CD4-positive, alpha-beta T cell treated with Interleukin-6 for 4 hours (primary cell): ENCODE results near the gene ZNF318.
"Not testable (repeated sequence)": the region's sequence is repeated elsewhere in the genome, so short reads cannot be mapped to it uniquely, and the experiment has no call there.

ENCODE experiments used
- DNase-seq: peaks from one replicate; pipeline ENCODE4 v3.0.0-alpha.2; 2020; ENCODE audit warnings: mixed read lengths

Gene ZNF318

GRCh38 chr6:43331891-43332290 lies 37.6 kb downstream of the ZNF318 start:
- no peak for DNase-seq

- peak; percentile 3 for DNase-seq
These were observed 38.0 kb downstream of the ZNF318 start for GRCh38 chr6:43331470-43331869.

- DNase-seq = no peak
These were observed 40.9 kb downstream of the ZNF318 start for GRCh38 chr6:43328528-43328927.

GRCh38 chr6:43325876-43326275 lies 43.6 kb downstream of the ZNF318 start:
- DNase-seq = no peak

GRCh38 chr6:43318011-43318410 lies 51.4 kb downstream of the ZNF318 start:
- DNase-seq = no peak

GRCh38 chr6:43313813-43314212 lies 55.6 kb downstream of the ZNF318 start:
- DNase-seq = no peak

GRCh38 chr6:43311666-43312065 lies 57.8 kb downstream of the ZNF318 start:
- DNase-seq = no peak

- no peak for DNase-seq
These were observed 58.8 kb downstream of the ZNF318 start for GRCh38 chr6:43310624-43311023.

- no peak for DNase-seq
These were observed 59.3 kb downstream of the ZNF318 start for GRCh38 chr6:43310134-43310533.

GRCh38 chr6:43308990-43309477 lies 60.4 kb downstream of the ZNF318 start:
- DNase-seq = no peak

GRCh38 chr6:43308101-43308989 lies 61.1 kb downstream of the ZNF318 start, which contains the start of gene CRIP3:
Gene CRIP3, minus strand, starts transcription at chr6:43308826. Its CDS starts 34 bp downstream, at chr6:43308792.
- peak; percentile 72 for DNase-seq

- DNase-seq = no peak
These were observed 61.9 kb downstream of the ZNF318 start for GRCh38 chr6:43307451-43308100.

GRCh38 chr6:43306086-43306485 lies 63.4 kb downstream of the ZNF318 start:
- DNase-seq = no peak

- DNase-seq = no peak
These were observed 64.6 kb downstream of the ZNF318 start for GRCh38 chr6:43304882-43305281.

- DNase-seq = no peak
These were observed 65.1 kb downstream of the ZNF318 start for GRCh38 chr6:43304361-43304760.

- no peak for DNase-seq
These were observed 65.6 kb downstream of the ZNF318 start for GRCh38 chr6:43303751-43304331.

- not testable (repeated sequence) for DNase-seq
These were observed 66.4 kb downstream of the ZNF318 start for GRCh38 chr6:43303006-43303405.

GRCh38 chr6:43302126-43302525 lies 67.3 kb downstream of the ZNF318 start:
- DNase-seq = no peak

- DNase-seq = no peak
These were observed 68.2 kb downstream of the ZNF318 start for GRCh38 chr6:43301081-43301870.

GRCh38 chr6:43299338-43300293 lies 69.8 kb downstream of the ZNF318 start:
- DNase-seq = no peak

GRCh38 chr6:43298565-43299337 lies 70.7 kb downstream of the ZNF318 start:
- no peak for DNase-seq
